Smooth muscle cell (in vitro differentiated cells): ENCODE data around the gene SNRNP200. TPM values are rescaled to one million over a fixed set of nuclear protein-coding genes. Genes with fewer than 3 reads are reported as not detected.
"Not testable (repeated sequence)": the region's sequence is repeated elsewhere in the genome, so short reads cannot be mapped to it uniquely, and the experiment has no call there.

Experiments
- DNase-seq: peaks from one replicate; lab custom pipeline; 2025; ENCODE audit not compliant: unreplicated experiment; lab: John Stamatoyannopoulos, UW
- H2AFZ ChIP-seq: fragments of 200-600 bp; sonication (generic); 2 replicates; pipeline ENCODE4 v1.6.0; 2016; ENCODE audit warnings: antibody characterized with exemption, low read depth, mild to moderate bottlenecking
- H3F3A ChIP-seq: fragments of 200-600 bp; sonication (generic); 2 replicates; pipeline ENCODE4 v1.6.0; 2017; ENCODE audit warnings: antibody characterized with exemption, low read depth
- H3K27ac ChIP-seq: fragments of 200-600 bp; sonication (generic); 2 replicates; pipeline ENCODE4 v1.5.1; 2016; ENCODE audit warnings: low read depth, mild to moderate bottlenecking
- H3K27me3 ChIP-seq: fragments of 200-600 bp; sonication (generic); 2 replicates; pipeline ENCODE4 v1.6.1; 2016; ENCODE audit warnings: low read depth, mild to moderate bottlenecking
- H3K36me3 ChIP-seq: fragments of 200-600 bp; sonication (generic); 2 replicates; pipeline ENCODE4 v1.5.1; 2016; ENCODE audit warnings: low read depth
- H3K4me1 ChIP-seq: fragments of 200-600 bp; sonication (generic); 2 replicates; pipeline ENCODE4 v1.5.1; 2016; ENCODE audit warnings: low read depth
- H3K4me2 ChIP-seq: fragments of 200-600 bp; sonication (generic); 2 replicates; pipeline ENCODE4 v1.6.0; 2016; ENCODE audit warnings: mild to moderate bottlenecking
- H3K4me3 ChIP-seq: fragments of 200-600 bp; sonication (generic); 2 replicates; pipeline ENCODE4 v1.5.1; 2016; ENCODE audit warnings: mild to moderate bottlenecking
- H3K79me2 ChIP-seq: fragments of 200-600 bp; sonication (generic); 2 replicates; pipeline ENCODE4 v1.6.0; 2016; ENCODE audit warnings: low read depth, mild to moderate bottlenecking
- H3K9ac ChIP-seq: fragments of 200-600 bp; sonication (generic); 2 replicates; pipeline ENCODE4 v1.6.0; 2016; ENCODE audit warnings: low read depth
- H3K9me3 ChIP-seq: fragments of 200-600 bp; sonication (generic); replicated peaks from 2 replicates; pipeline ENCODE4 v1.5.1; 2016; ENCODE audit warnings: low read depth
- H4K20me1 ChIP-seq: fragments of 200-600 bp; sonication (generic); 2 replicates; pipeline ENCODE4 v1.6.0; 2016; ENCODE audit warnings: low read depth
- WGBS: methylation state at CpG from one replicate; pipeline ENCODE4 v1.1.7; 2016; ENCODE audit warnings: low lambda C conversion rate; 5-methylcytosine and 5-hydroxymethylcytosine counted together
- polyA plus RNA-seq: library from polyadenylated mRNA; unstranded; fragments of >200 nt; fragmentation: Nextera tagmentation; extraction: Ambion mirVana; gene quantifications from 2 replicates; pipeline ENCODE4 v1.2.1, GENCODE V29; 2016
- total RNA-seq: library from RNA; depleted of rRNA; stranded (reverse); fragments of >200 nt; gene quantifications from 2 replicates; pipeline ENCODE4 v1.2.3, GENCODE V29; 2014
- TF ChIP-seq, protein P1 (sequence below): fragments of 200-600 bp; sonication (generic); IDR thresholded peaks from 2 replicates; pipeline ENCODE4 v1.5.1; 2017; ENCODE audit warnings: borderline replicate concordance, mild to moderate bottlenecking, antibody characterized with exemption; ENCODE audit not compliant: insufficient read depth, poor library complexity, severe bottlenecking

Gene SNRNP200
- total and polyA plus RNA-seq, 2 experiments from 2014 or later = 49.5 to 54.1 TPM

DNA sequence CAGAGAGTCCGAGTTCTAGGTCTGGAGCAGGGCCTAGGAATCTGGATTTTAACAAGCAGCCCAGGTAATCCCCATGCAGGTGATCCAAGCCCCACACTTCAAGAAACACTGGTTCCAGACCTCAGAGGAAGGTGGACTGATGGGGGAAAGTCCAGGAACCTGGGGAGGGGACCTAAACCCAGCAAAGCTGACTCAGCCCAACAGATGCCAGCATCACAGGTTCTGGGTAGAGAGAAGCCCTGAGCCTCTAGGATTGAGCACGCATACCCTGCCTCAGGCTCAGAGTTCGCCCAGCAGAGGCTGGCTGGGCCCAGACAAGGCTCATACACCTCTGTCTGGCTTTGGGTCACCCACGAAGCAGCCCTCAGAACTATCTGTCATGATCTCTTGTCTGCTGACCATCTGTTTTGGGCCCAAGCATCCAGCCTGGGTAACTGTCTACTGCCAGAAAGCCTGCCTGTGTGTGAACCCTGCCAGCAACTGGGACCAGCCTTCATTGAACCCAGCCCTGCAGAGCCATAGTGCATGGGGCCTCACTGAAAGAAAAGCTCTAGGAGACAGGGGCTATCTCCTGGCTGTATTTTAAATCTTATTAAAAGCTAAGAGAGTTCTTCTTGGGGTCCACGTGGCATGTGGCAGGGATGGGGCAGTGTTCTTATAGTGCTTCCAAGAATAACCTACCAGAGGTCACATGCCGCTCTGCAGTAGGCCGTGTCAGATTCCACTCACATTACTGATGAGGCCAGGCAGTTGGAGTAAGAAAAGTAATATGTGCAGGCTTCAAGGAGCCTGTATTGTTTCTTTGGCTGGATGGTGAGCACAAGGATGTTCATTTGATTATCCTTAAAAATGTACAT is 47.0 kb downstream of the SNRNP200 start:
- Histone ChIP-seq H3K27ac (no peak overlapping the region), H3F3A (peaks cover 16% of the 10 kb centered on the region), H3K4me3 (no peak overlapping the region), H3K9me3 (no peaks in the 10 kb centered on the region), H3K4me1 (no peaks in the 10 kb centered on the region), H3K4me2 (no peak overlapping the region), H3K27me3 (no peaks in the 10 kb centered on the region), H3K9ac (no peak overlapping the region), H2AFZ (no peak overlapping the region), H3K36me3 (no peaks in the 10 kb centered on the region), H4K20me1 (peaks cover 53% of the 10 kb centered on the region), H3K79me2 (peaks cover 59% of the 10 kb centered on the region)
- DNase-seq = no peak
- 95% methylated on average over 7 of the region's 7 CpGs for WGBS
- TF ChIP-seq, protein P1, sequence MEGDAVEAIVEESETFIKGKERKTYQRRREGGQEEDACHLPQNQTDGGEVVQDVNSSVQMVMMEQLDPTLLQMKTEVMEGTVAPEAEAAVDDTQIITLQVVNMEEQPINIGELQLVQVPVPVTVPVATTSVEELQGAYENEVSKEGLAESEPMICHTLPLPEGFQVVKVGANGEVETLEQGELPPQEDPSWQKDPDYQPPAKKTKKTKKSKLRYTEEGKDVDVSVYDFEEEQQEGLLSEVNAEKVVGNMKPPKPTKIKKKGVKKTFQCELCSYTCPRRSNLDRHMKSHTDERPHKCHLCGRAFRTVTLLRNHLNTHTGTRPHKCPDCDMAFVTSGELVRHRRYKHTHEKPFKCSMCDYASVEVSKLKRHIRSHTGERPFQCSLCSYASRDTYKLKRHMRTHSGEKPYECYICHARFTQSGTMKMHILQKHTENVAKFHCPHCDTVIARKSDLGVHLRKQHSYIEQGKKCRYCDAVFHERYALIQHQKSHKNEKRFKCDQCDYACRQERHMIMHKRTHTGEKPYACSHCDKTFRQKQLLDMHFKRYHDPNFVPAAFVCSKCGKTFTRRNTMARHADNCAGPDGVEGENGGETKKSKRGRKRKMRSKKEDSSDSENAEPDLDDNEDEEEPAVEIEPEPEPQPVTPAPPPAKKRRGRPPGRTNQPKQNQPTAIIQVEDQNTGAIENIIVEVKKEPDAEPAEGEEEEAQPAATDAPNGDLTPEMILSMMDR = no peak

- WGBS = 100% methylated on average over 3 of the region's 3 CpGs
- H3K36me3 ChIP-seq, H3K4me3 ChIP-seq, H3K9me3 ChIP-seq, H3K4me1 ChIP-seq, DNase-seq, H2AFZ ChIP-seq, H3K27me3 ChIP-seq, H3K9ac ChIP-seq, H3K4me2 ChIP-seq, H3K27ac ChIP-seq: not testable (repeated sequence)
- Histone ChIP-seq H3K79me2 (peaks cover 53% of the 10 kb centered on the region), H3F3A (peaks cover 16% of the 10 kb centered on the region), H4K20me1 (peaks cover 51% of the 10 kb centered on the region)
These were observed 47.6 kb downstream of the SNRNP200 start for GRCh38 chr2:96257744-96258143.

DNA sequence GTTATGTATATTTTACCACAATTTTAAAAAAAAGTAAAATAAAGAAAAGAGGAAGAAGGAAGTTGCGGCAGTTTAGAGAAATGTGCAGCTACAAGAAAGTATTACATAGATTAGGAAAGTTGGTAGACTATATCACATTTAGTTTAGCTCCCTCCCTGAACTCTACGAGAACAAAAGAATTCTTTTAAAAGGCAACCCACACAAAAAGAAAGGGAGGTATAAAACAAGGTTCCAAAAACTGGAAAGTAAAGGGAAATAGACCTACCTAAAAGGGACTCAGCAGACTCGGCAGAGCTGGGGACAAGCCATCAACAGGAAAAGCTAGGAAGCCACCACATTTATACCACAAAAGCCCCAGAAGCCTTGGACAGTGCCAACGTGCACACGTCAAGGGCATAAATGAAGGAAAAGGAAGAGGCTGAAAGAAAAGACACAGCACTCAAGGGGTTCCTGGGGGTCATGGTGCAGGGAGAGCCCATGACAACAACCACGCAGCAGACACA is 48.7 kb downstream of the SNRNP200 start:
- WGBS = 97% methylated on average over 6 of the region's 6 CpGs
- peaks cover 42% of the 10 kb centered on the region for H3K79me2 ChIP-seq
- H2AFZ ChIP-seq = no peak overlapping the region
- no peaks in the 10 kb centered on the region for H3K9me3 ChIP-seq
- H3F3A ChIP-seq = peaks cover 14% of the 10 kb centered on the region
- no peak overlapping the region for H3K9ac ChIP-seq
- H3K4me1 ChIP-seq = no peaks in the 10 kb centered on the region
- H3K4me3 ChIP-seq = no peak overlapping the region
- H3K27ac ChIP-seq = no peak overlapping the region
- DNase-seq = no peak
- no peaks in the 10 kb centered on the region for H3K27me3 ChIP-seq
- peaks cover 49% of the 10 kb centered on the region for H4K20me1 ChIP-seq
- no peaks in the 10 kb centered on the region for H3K36me3 ChIP-seq
- TF ChIP-seq, protein P1 = no peak
- no peak overlapping the region for H3K4me2 ChIP-seq

- no peak for DNase-seq
- TF ChIP-seq, protein P1 = no peak
- Histone ChIP-seq H3K4me1 (no peaks in the 10 kb centered on the region), H3F3A (peaks cover 7% of the 10 kb centered on the region), H3K27me3 (no peaks in the 10 kb centered on the region), H3K36me3 (no peaks in the 10 kb centered on the region), H3K4me2 (no peak overlapping the region), H3K9me3 (no peaks in the 10 kb centered on the region), H3K27ac (no peak overlapping the region), H3K9ac (no peak overlapping the region), H2AFZ (no peak overlapping the region), H3K79me2 (peaks cover 37% of the 10 kb centered on the region), H4K20me1 (peaks cover 29% of the 10 kb centered on the region), H3K4me3 (no peak overlapping the region)
- WGBS = 98% methylated on average over 11 of the region's 11 CpGs
These were observed 50.8 kb downstream of the SNRNP200 start for GRCh38 chr2:96254571-96254970.
